ENCODE data around the gene EPB41L4A.

DNA sequence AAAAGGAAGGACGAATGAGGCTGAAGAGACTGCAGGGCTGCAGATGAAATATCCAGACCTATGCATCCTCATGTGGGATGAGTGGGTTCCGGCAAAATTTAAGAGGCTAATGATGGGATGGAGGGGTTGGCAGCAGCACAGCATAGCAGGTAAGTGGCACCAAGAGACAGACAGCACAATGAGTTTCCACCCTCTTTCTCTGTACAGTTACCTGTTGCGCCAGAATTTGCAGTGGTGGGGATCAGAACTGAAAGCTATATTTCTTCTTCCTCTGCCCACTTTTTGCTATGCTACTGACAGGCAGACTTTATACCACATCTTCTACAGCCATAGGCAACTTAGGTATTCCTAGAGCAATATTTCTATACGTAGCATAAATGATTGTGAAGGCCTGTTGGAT is 227.0 kb downstream of the EPB41L4A start:
- no peak for TF ChIP-seq EZH2 (IDR thresholded peaks at IDR 0.05; ENCODE audit: insufficient read depth, low read length)
- TF ChIP-seq, protein P1, sequence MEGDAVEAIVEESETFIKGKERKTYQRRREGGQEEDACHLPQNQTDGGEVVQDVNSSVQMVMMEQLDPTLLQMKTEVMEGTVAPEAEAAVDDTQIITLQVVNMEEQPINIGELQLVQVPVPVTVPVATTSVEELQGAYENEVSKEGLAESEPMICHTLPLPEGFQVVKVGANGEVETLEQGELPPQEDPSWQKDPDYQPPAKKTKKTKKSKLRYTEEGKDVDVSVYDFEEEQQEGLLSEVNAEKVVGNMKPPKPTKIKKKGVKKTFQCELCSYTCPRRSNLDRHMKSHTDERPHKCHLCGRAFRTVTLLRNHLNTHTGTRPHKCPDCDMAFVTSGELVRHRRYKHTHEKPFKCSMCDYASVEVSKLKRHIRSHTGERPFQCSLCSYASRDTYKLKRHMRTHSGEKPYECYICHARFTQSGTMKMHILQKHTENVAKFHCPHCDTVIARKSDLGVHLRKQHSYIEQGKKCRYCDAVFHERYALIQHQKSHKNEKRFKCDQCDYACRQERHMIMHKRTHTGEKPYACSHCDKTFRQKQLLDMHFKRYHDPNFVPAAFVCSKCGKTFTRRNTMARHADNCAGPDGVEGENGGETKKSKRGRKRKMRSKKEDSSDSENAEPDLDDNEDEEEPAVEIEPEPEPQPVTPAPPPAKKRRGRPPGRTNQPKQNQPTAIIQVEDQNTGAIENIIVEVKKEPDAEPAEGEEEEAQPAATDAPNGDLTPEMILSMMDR (IDR thresholded peaks at IDR 0.05; ENCODE audit: insufficient read depth, low read depth, low read length), result no peak
